NCI-H2171 (cell line): ENCODE measurements around the gene COA1.

ENCODE experiments used
- DNase-seq: peaks from one replicate; lab custom pipeline; 2025; lab: John Stamatoyannopoulos, UW

The COA1 gene

GRCh38 chr7:43591558-43592180 lies 137.7 kb downstream of the COA1 start:
- DNase-seq: no peak

GRCh38 chr7:43590862-43591557 lies 138.3 kb downstream of the COA1 start:
- no peak for DNase-seq

GRCh38 chr7:43589728-43590127 lies 139.6 kb downstream of the COA1 start:
- DNase-seq: no peak
